IPS-18a (cell line): ENCODE measurements around the gene NFE2L3.
"Not testable (repeated sequence)": the region's sequence is repeated elsewhere in the genome, so short reads cannot be mapped to it uniquely, and the experiment has no call there.

Source experiments
- H3K27ac ChIP-seq: one replicate; pipeline ENCODE4 v1.5.1; 2013; ENCODE audit warnings: low read length
- H3K27me3 ChIP-seq: one replicate; pipeline ENCODE4 v1.6.1; 2013; ENCODE audit warnings: mild to moderate bottlenecking, low read length; ENCODE audit not compliant: control insufficient read depth, insufficient read depth
- H3K36me3 ChIP-seq: one replicate; pipeline ENCODE4 v1.6.1; 2013; ENCODE audit warnings: low read depth, low read length; ENCODE audit not compliant: control insufficient read depth
- H3K4me1 ChIP-seq: one replicate; pipeline ENCODE4 v1.6.1; 2013; ENCODE audit warnings: low read depth, low read length; ENCODE audit not compliant: control insufficient read depth
- H3K4me3 ChIP-seq: one replicate; pipeline ENCODE4 v1.5.1; 2013; ENCODE audit warnings: low read length
- H3K9ac ChIP-seq: one replicate; pipeline ENCODE4 v1.6.1; 2013; ENCODE audit warnings: mild to moderate bottlenecking, low read length, moderate library complexity
- H3K9me3 ChIP-seq: one replicate; pipeline ENCODE4 v1.6.1; 2013; ENCODE audit warnings: low read depth, low read length; ENCODE audit not compliant: control insufficient read depth

The NFE2L3 gene

DNA sequence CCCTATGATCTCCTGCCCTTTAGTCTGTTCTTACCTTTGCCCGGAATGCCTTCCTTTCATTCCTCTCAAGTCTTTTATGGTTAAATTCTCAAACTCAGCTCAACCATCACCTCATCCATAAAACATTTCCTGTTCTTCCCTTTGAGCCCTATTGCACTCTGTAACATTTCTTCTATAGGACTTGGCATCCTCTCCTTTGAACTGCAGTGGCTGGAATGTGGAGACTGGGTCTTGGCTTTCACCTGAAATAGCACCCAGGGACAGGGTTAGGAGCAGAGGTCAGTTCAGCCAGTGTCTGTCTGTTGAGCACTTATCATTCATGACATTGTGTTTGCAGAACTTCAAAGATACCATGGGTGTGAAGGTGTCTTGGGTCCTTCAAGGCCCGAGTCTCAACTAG is 7.2 kb downstream of the NFE2L3 start:
- H3K9ac ChIP-seq, result no peak overlapping the region
- peaks cover 55% of the 10 kb centered on the region for H3K4me1 ChIP-seq
- no peaks in the 10 kb centered on the region for H3K36me3 ChIP-seq
- H3K9me3 ChIP-seq, result no peaks in the 10 kb centered on the region
- H3K4me3 ChIP-seq, result no peak overlapping the region
- H3K27ac ChIP-seq, result no peak overlapping the region
- H3K27me3 ChIP-seq, result no peaks in the 10 kb centered on the region

DNA sequence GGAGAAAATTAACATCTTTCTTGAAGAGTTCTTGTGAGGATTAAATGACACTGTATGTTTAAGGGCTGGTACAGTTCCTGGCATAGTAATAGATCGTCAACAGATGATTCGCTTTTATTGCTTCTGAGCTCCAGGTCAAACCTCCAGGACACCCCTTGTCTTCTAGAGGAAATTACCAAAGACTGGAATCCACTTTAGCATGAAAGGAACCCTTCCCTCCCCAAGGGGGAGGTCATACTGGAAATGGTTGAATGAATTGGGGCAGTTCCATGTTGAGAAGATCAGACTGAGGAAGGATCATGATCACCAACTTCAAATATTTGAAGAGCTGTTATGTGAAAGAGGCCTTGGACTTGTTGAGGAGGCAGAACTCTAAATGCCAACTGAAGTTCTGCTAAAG is 8.9 kb downstream of the NFE2L3 start:
- H3K9ac ChIP-seq, result no peak overlapping the region
- peaks cover 45% of the 10 kb centered on the region for H3K4me1 ChIP-seq
- H3K4me3 ChIP-seq, result no peak overlapping the region
- no peaks in the 10 kb centered on the region for H3K36me3 ChIP-seq
- no peaks in the 10 kb centered on the region for H3K9me3 ChIP-seq
- H3K27me3 ChIP-seq, result no peaks in the 10 kb centered on the region
- no peak overlapping the region for H3K27ac ChIP-seq

DNA sequence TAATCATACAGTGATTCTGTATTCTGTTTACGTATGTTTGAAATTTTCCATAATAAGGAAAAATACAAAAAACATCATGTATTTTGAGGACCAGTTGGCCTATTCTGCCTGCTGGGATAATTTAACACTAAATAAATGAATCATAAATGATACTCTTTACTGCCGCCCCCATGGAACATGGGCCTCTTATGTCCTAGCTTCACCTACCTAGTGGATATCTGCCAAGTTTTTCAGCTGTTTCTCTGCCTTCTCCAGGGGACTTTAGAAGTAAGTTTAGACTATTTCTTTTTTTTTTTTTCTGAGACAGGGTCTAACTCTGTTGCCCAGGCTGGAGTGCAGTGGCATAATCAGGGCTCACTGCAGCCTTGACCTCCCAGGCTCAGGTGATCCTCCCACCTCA is 10.4 kb downstream of the NFE2L3 start:
- H3K9me3 ChIP-seq, result no peaks in the 10 kb centered on the region
- peaks cover 45% of the 10 kb centered on the region for H3K4me1 ChIP-seq
- no peaks in the 10 kb centered on the region for H3K27me3 ChIP-seq
- no peak overlapping the region for H3K27ac ChIP-seq
- no peak overlapping the region for H3K9ac ChIP-seq
- H3K36me3 ChIP-seq, result no peaks in the 10 kb centered on the region
- H3K4me3 ChIP-seq, result no peak overlapping the region

DNA sequence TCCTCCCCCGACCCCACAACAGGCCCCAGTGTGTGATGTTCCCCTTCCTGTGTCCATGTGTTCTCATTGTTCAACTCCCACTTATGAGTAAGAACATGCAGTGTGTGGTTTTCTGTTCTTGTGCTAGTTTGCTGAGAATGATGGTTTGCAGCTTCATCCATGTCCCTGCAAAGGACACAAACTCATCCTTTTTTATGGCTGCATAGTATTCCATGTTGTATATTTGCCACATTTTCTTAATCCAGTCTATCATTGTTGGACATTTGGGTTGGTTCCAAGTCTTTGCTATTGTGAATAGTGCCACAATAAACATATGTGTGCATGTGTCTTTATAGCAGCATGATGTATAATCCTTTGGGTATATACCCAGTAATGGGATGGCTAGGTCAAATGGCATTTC is 11.8 kb downstream of the NFE2L3 start:
- not testable (repeated sequence) for H3K36me3 ChIP-seq, H3K4me3 ChIP-seq, H3K27me3 ChIP-seq, H3K27ac ChIP-seq, H3K9me3 ChIP-seq, H3K9ac ChIP-seq
- peaks cover 35% of the 10 kb centered on the region for H3K4me1 ChIP-seq

DNA sequence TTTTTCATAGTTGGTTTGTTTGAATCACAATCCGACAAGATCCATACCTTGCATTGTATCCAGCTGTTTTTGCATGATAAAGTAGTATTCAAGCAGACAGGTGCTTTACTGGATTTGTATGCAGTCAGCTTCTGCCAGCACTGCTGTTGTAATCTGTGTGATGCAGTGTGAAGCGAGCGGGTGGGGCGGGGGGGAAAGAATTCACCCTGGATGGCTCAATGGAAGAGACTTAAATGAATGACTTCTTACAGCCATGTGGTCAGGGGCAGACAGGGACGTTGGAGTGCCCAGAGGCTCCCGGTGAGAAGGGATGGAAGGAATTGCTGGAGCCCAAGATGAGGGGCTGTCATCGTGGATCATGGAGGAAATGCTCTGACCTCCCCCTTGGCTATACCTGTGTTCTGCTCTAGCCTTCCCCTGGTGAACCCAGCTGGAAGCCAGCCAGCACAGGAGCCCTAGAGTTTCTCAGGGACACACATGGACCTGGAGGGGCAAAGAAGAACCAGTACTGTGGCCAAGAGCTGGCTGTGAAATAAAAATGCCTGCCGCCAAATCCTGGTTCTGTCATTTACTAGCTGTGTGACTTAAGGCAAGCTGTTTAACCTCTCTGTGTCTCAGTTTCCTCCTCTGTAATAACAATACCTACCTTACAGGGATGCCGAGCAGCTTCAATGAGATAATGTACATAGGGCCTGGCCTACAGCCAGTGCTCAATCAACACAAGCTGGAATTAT is 14.1 kb downstream of the NFE2L3 start:
- Histone ChIP-seq H3K36me3 (peaks cover 5% of the 10 kb centered on the region), H3K4me3 (no peak overlapping the region), H3K4me1 (peaks cover 16% of the 10 kb centered on the region), H3K27me3 (no peaks in the 10 kb centered on the region), H3K9ac (no peak overlapping the region), H3K27ac (no peak overlapping the region), H3K9me3 (no peaks in the 10 kb centered on the region)

DNA sequence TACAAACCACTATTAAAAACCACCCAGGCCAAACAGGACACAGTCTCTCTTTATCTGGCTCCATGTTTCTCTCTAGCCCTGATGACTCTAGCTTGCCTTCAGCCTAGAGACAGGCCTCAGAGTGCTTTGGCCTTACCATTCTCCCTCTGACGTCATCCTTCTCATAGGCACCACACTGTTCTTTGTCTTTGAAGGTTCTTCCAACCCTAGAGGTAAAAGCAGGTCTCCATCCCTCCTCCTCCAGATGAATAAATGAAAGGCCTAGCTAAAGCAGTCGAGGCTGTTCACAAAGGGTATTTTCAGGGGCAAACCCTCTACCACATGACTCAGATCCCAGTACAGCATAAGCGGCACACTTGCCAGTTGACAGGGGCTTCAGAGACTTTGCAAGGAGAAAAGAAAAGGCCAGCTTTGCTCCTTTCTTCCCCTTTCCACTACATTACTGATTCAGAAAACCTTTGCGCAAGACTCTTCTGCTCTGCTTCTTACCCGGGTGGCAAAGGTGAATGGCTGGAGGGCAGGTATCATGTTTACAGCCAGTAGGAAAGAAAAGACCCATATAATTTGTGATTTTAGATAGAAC is 14.8 kb downstream of the NFE2L3 start:
- Histone ChIP-seq H3K36me3 (peaks cover 5% of the 10 kb centered on the region), H3K27ac (no peak overlapping the region), H3K9me3 (no peaks in the 10 kb centered on the region), H3K4me1 (peaks cover 14% of the 10 kb centered on the region), H3K4me3 (no peak overlapping the region), H3K27me3 (no peaks in the 10 kb centered on the region), H3K9ac (no peak overlapping the region)

DNA sequence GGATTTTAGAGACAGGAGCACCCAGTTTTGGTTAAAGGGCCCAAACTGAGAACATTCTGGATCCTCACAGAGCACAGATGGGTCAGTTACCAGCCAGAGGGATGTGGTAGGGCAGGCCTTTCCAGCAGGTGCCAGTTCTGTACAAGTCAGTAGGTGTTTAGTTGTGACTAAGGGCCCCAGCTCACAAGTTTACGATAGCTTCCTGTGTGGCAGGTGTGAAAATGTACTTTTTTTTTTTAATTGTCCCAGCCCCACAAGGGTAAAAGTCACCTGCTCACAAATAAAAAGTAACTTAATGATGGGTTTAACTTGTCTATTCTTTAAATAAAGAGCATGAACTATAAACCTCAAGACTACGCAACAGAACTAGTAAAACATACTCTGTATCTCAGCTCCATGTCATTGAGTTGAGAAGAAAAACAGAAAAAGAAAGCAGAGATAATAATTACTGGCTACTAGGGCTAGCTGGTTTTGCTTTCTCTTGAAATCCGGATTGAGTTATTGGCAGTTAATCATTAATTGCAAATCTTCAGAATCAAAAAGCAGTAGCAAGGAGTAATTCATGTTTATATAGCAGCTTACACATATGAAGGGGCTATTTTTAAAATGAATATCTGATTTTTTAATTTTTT is 15.4 kb downstream of the NFE2L3 start:
- H3K9me3 ChIP-seq, result no peaks in the 10 kb centered on the region
- peaks cover 8% of the 10 kb centered on the region for H3K36me3 ChIP-seq
- H3K27ac ChIP-seq, result no peak overlapping the region
- no peak overlapping the region for H3K4me3 ChIP-seq
- no peak overlapping the region for H3K9ac ChIP-seq
- peaks cover 14% of the 10 kb centered on the region for H3K4me1 ChIP-seq
- H3K27me3 ChIP-seq, result no peaks in the 10 kb centered on the region

DNA sequence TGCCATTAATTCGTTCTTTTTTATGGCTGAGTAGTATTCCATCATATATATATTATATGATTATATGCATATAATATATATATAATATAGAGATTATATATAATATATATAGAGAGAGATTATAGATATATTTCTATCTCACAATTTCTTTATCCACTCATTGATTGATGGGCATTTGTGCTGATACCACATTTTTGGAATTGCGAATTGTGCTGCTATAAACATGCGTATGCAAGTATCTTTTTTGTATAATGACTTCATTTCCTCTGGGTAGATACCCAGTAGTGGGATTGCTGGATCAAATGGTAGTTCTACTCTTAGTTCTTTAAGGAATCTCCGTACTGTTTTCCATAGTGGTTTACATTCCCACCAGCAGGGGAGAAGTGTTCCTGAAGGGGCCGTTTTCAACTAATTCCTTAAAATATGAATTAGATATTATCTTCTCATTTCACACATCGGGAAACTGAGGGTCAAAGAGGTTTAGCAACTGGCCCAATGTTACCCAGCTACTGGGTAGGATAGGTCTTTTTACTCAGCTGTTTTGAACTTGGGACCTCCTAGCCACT is 16.5 kb downstream of the NFE2L3 start:
- Histone ChIP-seq H3K4me3 (no peak overlapping the region), H3K27ac (no peak overlapping the region), H3K27me3 (no peaks in the 10 kb centered on the region), H3K36me3 (peaks cover 10% of the 10 kb centered on the region), H3K4me1 (peaks cover 14% of the 10 kb centered on the region), H3K9ac (no peak overlapping the region), H3K9me3 (no peaks in the 10 kb centered on the region)

DNA sequence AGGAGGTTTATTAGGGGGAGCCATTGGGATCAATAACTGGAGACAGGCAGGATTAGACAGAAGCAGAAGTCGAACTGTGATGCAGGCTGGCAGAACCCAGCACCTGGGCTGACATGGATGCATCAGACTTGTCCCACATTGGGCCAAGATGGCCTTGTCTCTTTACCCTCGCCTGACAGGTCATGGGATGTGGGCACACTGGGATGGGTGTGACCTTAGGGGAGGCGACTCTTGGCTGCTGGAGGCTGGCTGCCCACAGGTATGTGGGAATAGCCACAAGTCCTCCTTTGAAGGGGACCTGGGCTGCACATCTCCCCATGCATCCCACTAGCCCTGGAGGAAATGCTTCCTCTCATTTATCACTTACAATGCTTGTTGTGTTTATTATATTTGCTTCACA is 17.3 kb downstream of the NFE2L3 start:
- H3K27me3 ChIP-seq, result no peaks in the 10 kb centered on the region
- H3K36me3 ChIP-seq, result peaks cover 10% of the 10 kb centered on the region
- no peak overlapping the region for H3K9ac ChIP-seq
- H3K4me1 ChIP-seq, result peaks cover 14% of the 10 kb centered on the region
- H3K27ac ChIP-seq, result no peak overlapping the region
- H3K9me3 ChIP-seq, result no peaks in the 10 kb centered on the region
- no peak overlapping the region for H3K4me3 ChIP-seq

DNA sequence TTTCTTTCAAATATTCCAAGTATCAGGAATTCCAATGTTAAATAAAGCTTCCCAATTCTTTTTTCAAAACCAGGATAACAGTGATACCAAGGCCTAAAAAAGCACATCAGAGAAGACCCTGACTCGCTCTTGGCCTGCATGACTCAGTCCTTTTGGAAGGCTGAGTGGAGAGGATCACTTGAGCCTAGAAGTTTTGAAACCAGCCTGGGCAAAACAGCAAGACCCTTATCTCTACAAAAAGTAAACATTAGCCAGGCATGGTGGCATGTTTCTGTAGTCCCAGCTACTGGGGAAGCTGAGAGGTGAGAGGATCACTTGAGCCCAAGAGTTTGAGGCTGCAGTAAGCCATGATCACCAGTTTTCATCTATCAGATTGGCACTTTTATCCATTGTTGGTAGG is 18.7 kb downstream of the NFE2L3 start:
- Histone ChIP-seq H3K27ac (no peak overlapping the region), H3K4me1 (peaks cover 13% of the 10 kb centered on the region), H3K36me3 (peaks cover 10% of the 10 kb centered on the region), H3K4me3 (no peak overlapping the region), H3K27me3 (no peaks in the 10 kb centered on the region), H3K9ac (no peak overlapping the region), H3K9me3 (no peaks in the 10 kb centered on the region)

DNA sequence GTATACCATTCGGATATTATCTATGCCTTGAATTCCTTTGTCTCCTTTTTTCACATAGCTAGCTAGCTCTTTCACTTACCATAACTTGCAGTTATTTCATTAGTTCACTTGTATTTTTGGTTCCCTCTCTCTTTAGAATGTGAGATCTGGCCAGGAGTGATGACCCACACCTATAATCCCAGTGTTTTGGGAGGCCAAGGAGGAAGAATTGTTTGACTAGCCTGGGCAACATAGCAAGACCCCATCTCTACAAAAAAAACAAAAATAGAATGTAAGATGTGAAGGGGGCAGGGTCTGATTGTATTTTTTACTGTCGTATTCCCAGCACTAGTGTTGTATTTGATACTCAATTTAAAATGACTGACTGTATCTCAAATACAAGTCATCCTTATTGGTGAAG is 19.6 kb downstream of the NFE2L3 start:
- no peaks in the 10 kb centered on the region for H3K27me3 ChIP-seq
- no peak overlapping the region for H3K27ac ChIP-seq
- H3K4me3 ChIP-seq, result no peak overlapping the region
- H3K36me3 ChIP-seq, result peaks cover 10% of the 10 kb centered on the region
- peaks cover 4% of the 10 kb centered on the region for H3K4me1 ChIP-seq
- H3K9me3 ChIP-seq, result no peaks in the 10 kb centered on the region
- H3K9ac ChIP-seq, result no peak overlapping the region
